GM18502 (cell line): Measurements from ENCODE around the gene BSPH1.
"Not testable (repeated sequence)": the region's sequence is repeated elsewhere in the genome, so short reads cannot be mapped to it uniquely, and the experiment has no call there.

Experiments used
- ATAC-seq: cut with Tn5 transposase; IDR thresholded peaks from one replicate; pipeline ENCODE4 v1.9.1; 2021; ENCODE audit warnings: mild to moderate bottlenecking; ENCODE audit not compliant: unreplicated experiment, poor library complexity

The BSPH1 gene

GRCh38 chr19:47949852-47950521 lies 42.0 kb downstream of the BSPH1 start:
- not testable (repeated sequence) for ATAC-seq

DNA sequence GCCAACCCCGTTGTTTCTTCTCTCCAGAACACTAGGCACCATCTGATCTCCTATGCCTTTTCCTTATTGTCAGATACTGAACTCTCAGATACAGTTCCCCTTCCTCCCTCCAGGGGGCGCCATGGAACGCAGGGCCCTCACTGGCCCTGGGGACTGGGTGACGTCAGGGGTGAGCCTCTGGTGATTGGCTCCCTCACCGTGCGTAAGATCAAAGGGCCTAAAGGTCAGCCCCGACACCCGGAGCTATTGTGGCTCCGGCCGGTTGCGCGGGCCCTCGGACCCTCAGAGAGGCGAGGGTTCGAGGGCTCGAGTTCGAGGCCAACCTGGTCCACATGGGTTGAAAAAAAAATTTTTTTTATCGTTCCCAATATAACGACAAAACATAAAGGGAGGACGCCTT lies 63.4 kb downstream of the BSPH1 start:
- not testable (repeated sequence) for ATAC-seq

GRCh38 chr19:47920107-47920506 lies 71.9 kb downstream of the BSPH1 start:
- not testable (repeated sequence) for ATAC-seq
